Fibroblast of skin of right quadriceps (primary cell): Measurements from ENCODE around the gene NUFIP2.
"Not testable (repeated sequence)": the region's sequence is repeated elsewhere in the genome, so short reads cannot be mapped to it uniquely, and the experiment has no call there.

Experiments used
- DNase-seq: peaks from one replicate; pipeline ENCODE4 v3.0.0-alpha.2; 2013

NUFIP2 gene, protein sequence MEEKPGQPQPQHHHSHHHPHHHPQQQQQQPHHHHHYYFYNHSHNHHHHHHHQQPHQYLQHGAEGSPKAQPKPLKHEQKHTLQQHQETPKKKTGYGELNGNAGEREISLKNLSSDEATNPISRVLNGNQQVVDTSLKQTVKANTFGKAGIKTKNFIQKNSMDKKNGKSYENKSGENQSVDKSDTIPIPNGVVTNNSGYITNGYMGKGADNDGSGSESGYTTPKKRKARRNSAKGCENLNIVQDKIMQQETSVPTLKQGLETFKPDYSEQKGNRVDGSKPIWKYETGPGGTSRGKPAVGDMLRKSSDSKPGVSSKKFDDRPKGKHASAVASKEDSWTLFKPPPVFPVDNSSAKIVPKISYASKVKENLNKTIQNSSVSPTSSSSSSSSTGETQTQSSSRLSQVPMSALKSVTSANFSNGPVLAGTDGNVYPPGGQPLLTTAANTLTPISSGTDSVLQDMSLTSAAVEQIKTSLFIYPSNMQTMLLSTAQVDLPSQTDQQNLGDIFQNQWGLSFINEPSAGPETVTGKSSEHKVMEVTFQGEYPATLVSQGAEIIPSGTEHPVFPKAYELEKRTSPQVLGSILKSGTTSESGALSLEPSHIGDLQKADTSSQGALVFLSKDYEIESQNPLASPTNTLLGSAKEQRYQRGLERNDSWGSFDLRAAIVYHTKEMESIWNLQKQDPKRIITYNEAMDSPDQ

DNA sequence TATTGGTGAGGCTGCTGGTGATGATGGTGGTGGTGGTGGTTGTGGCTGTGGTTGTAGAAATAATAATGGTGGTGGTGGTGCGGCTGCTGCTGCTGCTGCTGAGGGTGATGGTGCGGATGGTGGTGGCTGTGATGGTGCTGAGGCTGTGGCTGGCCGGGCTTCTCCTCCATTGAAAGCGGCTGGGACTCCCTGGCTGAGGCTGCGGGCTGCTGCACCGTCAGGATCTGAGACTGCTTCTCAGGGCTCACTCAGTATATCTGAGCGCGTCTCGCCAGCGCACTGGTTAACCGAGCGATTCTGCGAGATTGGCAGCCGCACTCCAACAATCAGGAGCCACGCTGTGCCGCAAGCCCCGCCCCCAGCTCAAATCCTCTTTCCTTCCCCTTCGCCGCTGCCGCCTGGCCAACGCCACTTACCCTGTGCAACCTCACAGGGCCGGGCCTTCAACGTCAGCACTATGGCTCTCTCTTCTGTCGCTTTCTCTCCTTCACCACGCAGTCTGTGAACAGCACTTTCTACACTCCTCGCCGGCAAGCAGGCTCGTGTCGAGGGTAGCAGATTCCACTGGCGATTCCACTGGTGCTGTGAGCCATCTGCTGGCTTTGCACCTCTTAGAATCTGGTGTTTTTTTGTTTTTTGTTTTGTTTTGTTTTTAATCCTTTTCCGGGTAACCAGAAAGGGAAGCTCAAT lies at the start of gene NUFIP2:
NUFIP2 (minus strand) TSS at position 259 of the 690 bp plus-strand sequence; CDS start at position 170, 89 bp downstream.
- DNase-seq: peak; percentile 98

DNA sequence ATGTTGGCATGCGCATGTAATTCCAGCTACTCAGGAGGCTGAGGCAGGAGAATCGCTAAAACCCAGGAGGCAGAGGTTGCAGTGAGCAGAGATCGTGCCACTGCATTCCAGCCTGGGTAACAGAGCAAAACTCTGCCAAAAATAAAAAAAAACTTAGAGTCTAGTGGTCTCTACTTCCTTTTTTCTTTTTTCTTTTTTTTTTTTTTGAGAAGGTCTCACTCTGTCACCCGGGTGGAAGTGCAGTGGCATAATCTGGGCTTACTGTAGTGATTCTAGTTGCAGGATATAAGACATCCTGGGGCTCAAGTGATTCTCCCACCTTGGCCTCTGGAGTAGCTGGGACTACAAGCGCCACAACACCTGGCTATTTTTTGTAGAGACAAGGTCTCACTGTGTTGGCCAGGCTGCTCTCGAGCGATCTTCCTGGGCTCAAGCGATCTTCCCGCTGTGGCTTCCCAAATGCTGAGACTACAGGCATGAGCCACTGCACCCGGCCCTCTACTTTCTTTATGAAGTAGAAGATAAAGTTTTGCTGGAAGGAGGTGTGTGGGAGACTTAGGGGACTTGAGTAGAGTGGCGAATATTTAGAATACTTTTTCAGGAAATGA lies 48.3 kb upstream of the NUFIP2 start:
- DNase-seq: no peak

DNA sequence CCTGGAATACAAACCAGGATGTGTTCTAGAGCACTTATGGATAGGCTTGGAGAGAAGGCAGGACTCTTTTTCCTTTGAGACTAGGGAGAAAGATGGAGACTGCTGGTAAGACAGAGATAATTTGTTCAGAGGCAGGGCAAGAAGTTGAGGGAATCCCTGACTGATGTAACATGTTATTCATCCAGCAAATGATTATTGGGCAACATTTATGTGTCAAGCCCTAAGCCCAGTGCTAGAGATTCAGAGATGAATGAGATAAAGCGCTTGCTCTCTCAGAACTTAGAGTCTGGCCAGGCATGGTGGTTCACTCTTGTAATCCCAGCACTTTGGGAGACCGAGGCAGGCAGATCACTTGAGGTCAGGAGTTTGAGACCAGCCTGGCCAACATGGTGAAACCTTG lies 47.8 kb upstream of the NUFIP2 start:
- DNase-seq: peak; percentile 23

DNA sequence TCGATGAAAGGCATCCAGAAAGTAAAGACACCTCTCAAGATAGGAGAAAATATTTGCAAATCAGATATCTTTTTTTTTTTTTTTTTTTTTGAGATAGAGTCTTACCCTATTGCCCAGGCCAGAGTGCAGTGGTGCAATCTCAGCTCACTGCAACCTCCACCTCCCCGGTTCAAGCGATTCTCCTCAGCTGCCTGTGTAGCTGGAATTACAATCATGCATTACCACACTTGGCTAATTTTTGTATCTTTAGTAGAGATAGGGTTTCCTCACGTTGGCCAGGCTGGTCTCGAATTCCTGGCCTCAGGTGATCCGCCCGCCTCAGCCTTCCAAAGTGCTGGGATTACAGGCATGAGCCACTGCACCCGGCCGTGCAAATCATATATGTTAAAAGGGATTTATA lies 45.1 kb upstream of the NUFIP2 start:
- DNase-seq: not testable (repeated sequence)

DNA sequence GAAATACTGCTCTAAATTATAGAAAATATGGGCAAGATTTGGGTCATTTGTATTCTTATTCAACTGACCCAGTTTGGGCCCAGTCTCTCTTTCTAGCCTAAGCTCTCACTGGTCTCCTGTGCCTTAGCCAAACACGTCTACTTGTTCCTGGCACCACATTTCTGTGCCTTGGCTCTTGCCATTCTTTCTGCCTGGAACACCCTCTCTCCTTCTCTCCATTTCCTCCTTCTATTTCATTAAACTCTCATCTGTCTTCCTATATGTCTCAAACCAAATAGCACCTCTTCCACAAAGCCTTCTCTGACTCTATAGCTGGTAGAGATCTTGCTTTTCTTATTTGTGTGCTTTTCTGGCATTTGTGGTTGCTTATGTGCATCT lies 37.7 kb upstream of the NUFIP2 start:
- DNase-seq: no peak

DNA sequence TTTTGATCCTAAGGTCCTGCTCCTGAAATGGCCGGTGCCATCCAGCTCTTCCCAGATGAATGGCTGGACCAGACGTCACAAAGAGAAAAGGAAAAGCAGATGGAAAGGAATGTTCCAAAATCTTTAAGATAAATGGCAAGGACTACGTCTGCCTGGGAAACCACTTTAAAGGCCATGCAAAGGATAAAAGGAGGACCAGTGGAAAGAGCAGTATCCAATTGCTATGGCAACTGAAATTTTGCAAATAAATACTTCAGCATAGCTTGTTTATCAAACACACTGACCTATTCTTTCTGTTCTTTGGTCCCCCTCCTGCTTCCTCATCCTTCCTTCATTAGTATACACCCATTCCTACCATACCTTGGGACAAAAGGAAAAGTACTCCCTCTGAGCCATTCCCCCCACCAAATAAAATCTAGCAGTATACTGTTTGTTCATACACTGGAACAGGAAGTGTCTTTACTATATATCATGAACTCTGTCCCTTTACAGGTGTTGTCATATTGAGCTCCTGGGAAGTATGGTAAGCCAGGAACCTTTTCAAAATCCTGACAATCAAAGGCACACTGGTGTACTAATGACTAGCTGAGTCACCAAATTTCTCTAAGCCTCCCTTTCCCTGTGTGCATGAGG lies 37.2 kb upstream of the NUFIP2 start:
- no peak for DNase-seq

DNA sequence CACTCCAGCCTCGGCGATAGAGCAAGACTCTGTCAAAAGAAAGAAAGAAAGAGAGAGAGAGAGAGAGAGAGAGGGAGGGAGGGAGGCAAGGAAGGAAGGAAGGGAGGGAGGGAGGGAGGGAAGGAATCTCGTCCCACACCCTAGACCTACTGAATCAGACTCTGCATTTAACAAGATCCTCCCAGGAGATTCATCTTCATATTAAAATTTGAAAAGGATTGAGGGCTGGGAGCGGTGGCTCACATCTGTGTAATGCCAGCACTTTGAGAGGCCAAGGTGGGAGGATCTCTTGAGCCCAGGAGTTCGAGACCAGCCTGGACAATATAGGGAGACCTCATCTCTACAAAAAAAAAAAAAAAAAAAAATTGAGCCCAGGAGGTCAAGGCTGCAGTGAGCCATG lies 33.5 kb upstream of the NUFIP2 start:
- DNase-seq: no peak

DNA sequence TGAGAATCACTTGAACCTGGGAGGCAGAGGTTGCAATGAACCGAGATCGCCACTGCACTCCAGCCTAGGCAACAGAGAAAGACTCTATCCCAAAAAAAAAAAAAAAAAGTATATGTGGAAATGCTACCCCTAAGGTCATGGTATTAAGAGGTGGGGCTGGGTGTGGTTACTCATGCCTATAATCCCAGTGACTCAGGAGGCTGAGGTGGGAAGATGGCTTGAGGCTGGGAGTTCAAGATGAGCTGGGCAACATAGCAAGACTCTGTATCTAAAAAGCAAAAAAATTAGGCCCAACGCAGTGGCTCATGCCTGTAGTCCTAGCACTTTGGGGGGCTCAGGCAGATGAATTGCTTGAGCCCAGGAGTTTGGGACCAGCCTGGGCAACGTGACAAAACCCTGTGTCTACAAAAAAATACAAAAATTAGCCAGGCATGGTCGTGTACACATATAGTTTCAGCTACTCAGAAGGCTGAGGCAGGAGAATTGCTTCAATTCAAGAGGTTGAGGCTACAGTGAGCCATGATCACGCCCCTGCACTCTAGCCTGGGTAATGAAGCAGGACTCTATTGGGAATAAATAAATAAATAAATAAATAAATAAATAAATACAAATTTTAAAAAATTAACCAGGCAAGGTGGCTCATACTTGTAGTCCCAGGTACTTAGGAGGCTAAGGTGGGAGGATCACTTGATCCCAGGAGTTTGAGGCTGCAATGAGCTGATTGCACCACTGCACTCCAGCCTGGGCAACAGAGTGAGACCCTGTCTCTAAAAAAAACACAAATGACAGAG lies 32.3 kb upstream of the NUFIP2 start:
- DNase-seq: no peak

DNA sequence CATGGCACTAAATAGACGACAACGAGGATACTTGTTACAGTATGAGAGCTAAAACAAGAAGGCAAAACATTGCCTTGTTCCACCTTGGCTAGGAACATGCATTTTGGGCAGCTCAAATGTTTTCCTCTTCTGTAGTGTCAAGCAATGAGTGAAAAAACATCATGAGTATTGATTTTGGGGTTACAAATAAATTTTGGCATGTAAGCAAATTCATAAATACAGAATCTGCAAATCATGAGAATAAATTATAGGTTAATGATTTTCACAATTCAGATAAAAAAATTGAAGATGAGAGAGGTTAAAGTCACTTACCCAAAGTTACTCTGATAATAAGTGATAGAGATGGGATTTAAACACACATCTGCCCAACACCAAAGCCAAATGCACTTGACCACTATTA lies 28.4 kb upstream of the NUFIP2 start:
- no peak for DNase-seq

DNA sequence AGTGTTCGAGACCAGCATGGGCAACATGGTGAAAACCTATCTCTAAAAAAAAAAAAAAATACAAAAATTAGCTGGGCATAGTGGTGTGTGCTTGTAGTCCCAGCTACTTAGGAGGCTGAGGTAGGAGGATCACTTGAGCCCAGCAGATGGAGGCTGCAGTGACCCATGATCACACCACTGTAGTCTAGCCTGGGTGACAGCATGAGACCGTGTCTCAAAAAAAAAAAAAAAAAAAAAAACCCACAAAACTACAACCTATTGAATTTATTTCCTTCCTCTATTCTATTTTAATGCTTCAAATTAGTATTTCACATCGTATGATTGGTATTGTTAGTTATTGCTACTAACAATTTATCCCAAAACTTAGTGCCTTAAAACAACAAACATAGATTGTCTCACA lies 9.4 kb upstream of the NUFIP2 start:
- no peak for DNase-seq

DNA sequence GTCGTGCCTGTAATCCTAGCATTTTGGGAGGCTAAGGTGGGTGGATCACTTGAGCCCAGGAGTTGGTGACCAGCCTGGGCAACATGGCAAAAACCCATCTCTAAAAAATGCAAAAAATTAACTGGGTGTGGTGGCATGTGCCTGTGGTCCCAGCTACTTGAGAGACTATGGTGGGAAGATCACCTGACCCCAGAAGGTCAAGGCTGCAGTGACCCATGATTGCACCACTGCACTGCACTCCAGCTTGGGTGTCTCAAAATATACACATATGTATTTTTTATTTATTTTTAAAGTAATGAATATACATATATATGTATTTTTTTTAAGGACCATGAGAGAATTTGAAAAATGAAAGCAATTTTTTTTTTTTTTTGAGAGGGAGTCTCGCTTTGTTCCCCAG lies 5.1 kb upstream of the NUFIP2 start:
- DNase-seq: no peak

DNA sequence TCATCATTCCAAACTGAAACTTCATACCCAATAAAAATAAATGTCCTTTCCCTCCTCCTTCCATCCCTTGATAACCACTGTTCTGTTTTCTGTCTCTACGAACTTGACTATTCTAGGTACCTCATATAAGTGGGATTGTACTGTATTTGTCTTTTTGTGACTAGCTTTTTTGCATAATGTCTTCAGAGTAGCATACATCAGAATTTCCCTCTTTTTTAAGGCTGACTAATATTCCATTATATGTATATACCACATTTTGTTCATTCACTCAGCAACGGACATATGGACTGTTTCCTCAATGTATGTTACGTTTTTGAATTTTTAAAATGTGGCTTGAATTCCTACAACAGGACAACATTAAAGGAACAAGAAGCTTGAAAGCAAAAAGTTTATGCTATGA lies 1.5 kb upstream of the NUFIP2 start:
- DNase-seq: no peak

DNA sequence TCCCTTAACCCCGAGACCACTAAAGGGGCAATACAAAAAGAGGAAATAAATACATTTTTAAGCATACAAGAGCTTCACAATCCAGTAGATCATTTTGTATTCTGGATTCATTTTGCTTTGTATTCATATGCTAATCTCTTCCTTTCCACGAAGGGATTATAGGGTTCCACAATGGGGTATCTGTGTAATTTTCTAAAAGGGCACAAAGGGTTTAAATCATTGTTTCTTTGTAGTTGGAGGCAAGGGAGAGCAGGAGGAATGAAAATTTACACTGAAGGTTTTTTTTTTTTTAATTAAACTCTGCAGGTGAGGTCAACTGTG lies 592 bp upstream of the NUFIP2 start:
- no peak for DNase-seq

DNA sequence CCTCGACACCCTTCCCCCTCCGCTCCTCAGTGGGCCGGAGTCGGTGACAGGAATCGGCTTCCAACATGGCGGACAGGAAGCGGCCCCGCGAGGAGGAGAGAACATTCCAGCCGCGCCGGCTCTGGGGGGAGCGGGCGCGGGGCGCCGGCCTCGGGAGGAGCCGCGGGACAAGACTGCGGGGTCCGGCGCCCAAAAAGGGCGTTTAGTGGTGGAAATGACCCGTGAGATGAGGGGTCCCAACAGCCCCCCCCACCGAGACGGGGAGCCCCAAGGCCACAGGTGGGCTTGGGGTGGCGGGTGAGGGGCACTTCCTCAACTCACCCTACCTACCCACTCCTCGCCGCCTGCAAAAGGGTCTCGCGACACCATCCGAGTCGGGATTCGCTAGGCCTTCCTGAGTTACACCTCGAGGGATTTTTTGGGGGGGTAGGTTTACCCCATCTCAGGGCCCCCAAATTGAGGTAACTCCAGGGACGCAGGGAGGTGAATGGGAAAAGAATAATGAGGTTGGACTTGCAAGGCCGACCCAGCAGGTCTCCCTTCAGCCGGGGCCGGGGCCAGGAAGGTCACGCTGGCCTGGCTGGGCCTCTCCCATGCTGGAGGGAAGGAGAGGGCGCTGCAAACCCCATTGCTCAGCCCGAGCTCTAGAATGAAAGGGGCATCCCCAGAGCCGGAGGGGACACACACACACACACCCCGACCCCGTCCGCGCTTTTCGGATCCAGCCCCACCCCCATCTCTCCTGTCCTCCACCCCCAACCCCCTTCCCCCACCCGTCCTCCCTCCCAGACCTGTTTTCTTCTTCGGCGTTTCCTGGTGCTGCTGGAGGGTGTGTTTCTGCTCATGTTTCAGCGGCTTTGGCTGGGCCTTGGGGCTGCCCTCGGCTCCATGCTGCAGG lies 707 bp downstream of the NUFIP2 start:
- DNase-seq: peak; percentile 55

DNA sequence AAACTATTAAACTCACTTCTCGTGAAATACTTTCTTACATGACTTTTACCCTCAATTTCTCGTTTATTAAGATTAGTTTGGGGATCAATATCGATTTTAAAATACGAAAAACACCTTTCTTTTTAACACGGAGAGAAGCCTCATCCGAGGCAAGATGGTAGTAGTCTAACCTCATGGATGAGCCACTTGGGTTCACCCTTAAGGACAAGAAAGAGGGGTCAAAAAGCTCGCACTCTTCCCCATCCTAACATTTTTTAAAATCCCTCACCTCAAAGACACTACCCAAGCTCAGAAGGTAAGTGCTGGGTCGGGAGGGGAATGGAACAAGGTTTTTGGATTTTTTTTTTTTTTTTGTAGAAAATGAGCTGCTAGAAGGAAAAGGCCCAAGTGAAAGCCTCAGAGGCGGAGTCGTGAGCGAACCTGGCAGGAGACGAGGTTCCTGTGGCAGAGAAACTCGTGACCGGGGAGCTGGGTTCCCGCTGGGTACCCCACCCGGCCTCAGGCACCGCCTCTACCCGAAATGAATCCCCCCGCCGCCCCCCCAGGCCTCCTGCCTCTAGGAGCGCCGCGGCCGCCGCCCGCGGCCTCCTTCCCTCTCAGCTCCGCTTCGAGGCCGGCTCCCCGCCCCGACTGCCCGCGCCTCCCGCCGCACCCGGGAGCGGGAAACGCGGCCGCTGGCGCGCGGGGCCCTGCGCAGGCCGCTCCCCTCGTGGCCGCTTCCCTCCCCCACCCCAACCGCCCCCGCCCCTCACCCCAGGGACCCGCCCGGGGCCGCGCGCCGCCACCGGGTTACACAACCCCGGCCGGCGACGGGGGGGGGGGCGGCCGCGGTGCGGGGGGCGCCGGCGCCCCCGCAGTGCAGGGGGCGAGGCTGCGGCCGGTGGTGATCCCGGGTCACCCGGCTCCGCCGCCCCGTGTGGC lies 1.6 kb downstream of the NUFIP2 start:
- peak; percentile 21 for DNase-seq

DNA sequence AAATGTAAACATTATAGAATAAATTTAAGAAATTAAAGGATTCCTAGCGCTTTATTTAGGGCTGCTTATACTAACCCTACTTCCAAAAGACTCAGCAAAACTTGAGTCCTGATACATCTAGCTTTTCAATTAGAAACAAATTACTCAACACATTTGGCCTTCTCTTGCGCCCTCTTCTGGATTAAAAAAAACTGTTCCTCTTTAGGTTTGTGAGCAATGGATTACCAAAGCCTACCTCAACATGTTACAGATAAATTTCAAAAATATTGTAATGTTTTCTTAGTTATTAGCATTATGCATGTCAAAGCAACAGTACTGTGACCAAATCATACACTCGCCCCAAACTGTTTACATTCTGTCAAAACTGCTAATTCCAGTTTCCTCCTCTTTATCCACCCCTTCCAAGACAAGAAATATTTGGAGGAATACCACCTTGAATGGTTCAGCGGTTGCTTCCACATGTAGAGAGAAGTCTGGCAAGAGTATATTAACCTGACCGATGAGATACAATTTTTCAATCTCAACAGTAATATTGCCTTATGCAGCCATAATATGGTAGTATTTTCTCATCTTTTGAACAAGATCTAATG lies 2.7 kb downstream of the NUFIP2 start:
- peak; percentile 66 for DNase-seq

DNA sequence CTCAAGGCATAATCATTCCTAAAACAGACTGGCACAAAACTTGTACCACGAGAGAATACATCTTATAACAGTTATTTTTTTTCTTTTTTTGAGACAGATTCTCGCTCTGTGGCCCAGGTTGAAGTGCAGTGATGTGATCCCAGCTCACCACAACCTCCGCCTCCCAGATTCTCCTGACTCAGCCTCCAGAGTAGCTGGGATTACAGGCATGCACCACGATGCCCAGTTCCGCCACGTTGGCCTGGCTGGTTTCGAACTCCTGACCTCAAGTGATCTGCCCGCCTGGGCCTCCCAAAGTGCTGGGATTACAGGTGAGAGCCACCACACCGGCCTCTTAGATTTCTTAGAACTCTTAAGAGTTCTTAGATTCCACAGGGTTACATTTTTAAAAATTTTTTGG lies 4.1 kb downstream of the NUFIP2 start:
- no peak for DNase-seq

DNA sequence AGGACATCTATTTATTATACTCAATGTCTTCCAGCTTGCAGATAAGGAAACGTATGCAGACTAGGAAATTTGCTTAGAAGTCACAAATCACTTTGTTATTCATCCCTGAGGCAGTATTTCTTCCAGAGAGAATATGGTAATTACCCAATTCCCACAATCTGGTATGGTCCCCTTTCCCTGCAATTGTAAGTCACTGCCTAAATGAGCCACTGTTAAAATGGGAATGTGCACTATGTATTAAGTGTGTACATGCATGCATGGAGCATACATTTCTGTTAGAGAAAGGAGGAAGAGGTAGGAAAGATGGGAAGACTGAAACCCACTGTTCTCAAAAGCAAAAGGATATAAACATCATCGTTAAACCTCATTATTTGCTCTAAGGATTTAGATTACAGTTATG lies 10.0 kb downstream of the NUFIP2 start:
- DNase-seq: no peak

DNA sequence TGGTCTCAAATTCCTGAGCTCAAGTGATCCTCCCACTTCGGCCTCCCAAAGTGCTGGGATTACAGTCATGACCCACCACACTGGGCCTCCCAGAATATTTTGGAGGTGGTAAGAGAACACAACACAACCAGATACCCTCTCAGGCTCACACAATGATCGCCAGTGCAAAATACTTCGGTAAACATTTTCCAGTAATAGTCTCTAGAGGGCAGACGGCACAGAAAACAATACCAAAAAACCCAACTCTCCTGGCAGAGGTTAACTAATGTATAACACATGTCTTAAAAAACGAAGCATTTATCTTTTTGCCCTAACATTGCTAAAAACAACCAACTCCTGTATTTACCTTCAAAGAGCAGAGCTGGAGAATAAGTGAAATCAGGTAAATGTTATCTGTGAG lies 10.5 kb downstream of the NUFIP2 start:
- peak; percentile 9 for DNase-seq
